Hepatocyte (in vitro differentiated cells): ENCODE measurements around the gene IRF1. TPM values are rescaled to one million over a fixed set of nuclear protein-coding genes. Genes with fewer than 3 reads are reported as not detected.

Source experiments
- DNase-seq: peaks from one replicate; pipeline ENCODE4 v3.0.0-alpha.2; 2016; ENCODE audit warnings: low spot score
- H2AFZ ChIP-seq: fragments of 200-600 bp; sonication (generic); 2 replicates; pipeline ENCODE4 v1.6.0; 2016; ENCODE audit warnings: antibody characterized with exemption, mild to moderate bottlenecking
- H3K27ac ChIP-seq: fragments of 200-600 bp; sonication (generic); 2 replicates; pipeline ENCODE4 v1.5.1; 2016; ENCODE audit warnings: mild to moderate bottlenecking
- H3K27me3 ChIP-seq: fragments of 200-600 bp; sonication (generic); 2 replicates; pipeline ENCODE4 v1.6.1; 2016
- H3K36me3 ChIP-seq: fragments of 200-600 bp; sonication (generic); replicated peaks from 2 replicates; pipeline ENCODE4 v1.5.1; 2016; ENCODE audit warnings: low read depth; ENCODE audit not compliant: insufficient read depth
- H3K4me1 ChIP-seq: fragments of 200-600 bp; sonication (generic); 2 replicates; pipeline ENCODE4 v1.5.1; 2016; ENCODE audit warnings: mild to moderate bottlenecking, moderate library complexity; ENCODE audit not compliant: insufficient read depth
- H3K4me2 ChIP-seq: fragments of 200-600 bp; sonication (generic); 2 replicates; pipeline ENCODE4 v1.6.0; 2016
- H3K4me3 ChIP-seq: fragments of 200-600 bp; sonication (generic); 2 replicates; pipeline ENCODE4 v1.5.1; 2016; ENCODE audit warnings: mild to moderate bottlenecking
- H3K79me2 ChIP-seq: fragments of 200-600 bp; sonication (generic); 2 replicates; pipeline ENCODE4 v1.6.0; 2017; ENCODE audit warnings: mild to moderate bottlenecking
- H3K9me2 ChIP-seq: fragments of 200-600 bp; sonication (generic); replicated peaks from 2 replicates; pipeline ENCODE4 v1.6.0; 2017; ENCODE audit warnings: mild to moderate bottlenecking; ENCODE audit not compliant: insufficient read depth
- H3K9me3 ChIP-seq: fragments of 200-600 bp; sonication (generic); 2 replicates; pipeline ENCODE4 v1.5.1; 2016; ENCODE audit warnings: low read depth, mild to moderate bottlenecking
- H4K20me1 ChIP-seq: fragments of 200-600 bp; sonication (generic); 2 replicates; pipeline ENCODE4 v1.6.0; 2016; ENCODE audit warnings: mild to moderate bottlenecking; ENCODE audit not compliant: insufficient read depth, poor library complexity, severe bottlenecking
- EZH2 ChIP-seq: fragments of 200-600 bp; sonication (generic); IDR thresholded peaks from 2 replicates; pipeline ENCODE4 v1.6.1; 2016; ENCODE audit warnings: antibody characterized with exemption, mild to moderate bottlenecking, borderline replicate concordance
- EZH2phosphoT487 ChIP-seq: fragments of 200-600 bp; sonication (generic); IDR thresholded peaks from one replicate; pipeline ENCODE4 v1.6.1; 2018; ENCODE audit warnings: antibody characterized with exemption, mild to moderate bottlenecking, low read depth, moderate library complexity; ENCODE audit not compliant: unreplicated experiment, severe bottlenecking
- WGBS: methylation state at CpG from one replicate; pipeline ENCODE4 v1.1.6; 2016; ENCODE audit warnings: low lambda C conversion rate; ENCODE audit errors: missing lambda C conversion rate; 5-methylcytosine and 5-hydroxymethylcytosine counted together
- polyA plus RNA-seq: library from polyadenylated mRNA; unstranded; fragments of >200 nt; fragmentation: Nextera tagmentation; extraction: Ambion mirVana; gene quantifications from 2 replicates; pipeline ENCODE4 v1.2.1, GENCODE V29; 2016
- total RNA-seq: library from RNA; depleted of rRNA; stranded (reverse); fragments of >200 nt; gene quantifications from 2 replicates; pipeline ENCODE4 v1.2.3, GENCODE V29; 2014
- TF ChIP-seq, protein P1 (sequence below): fragments of 200-600 bp; sonication (generic); IDR thresholded peaks from 2 replicates; pipeline ENCODE4 v1.5.1; 2016; ENCODE audit warnings: antibody characterized with exemption, mild to moderate bottlenecking; ENCODE audit not compliant: poor library complexity

Gene IRF1
- total and polyA plus RNA-seq, 2 experiments from 2014 or later, result 30.9 to 35.8 TPM

DNA sequence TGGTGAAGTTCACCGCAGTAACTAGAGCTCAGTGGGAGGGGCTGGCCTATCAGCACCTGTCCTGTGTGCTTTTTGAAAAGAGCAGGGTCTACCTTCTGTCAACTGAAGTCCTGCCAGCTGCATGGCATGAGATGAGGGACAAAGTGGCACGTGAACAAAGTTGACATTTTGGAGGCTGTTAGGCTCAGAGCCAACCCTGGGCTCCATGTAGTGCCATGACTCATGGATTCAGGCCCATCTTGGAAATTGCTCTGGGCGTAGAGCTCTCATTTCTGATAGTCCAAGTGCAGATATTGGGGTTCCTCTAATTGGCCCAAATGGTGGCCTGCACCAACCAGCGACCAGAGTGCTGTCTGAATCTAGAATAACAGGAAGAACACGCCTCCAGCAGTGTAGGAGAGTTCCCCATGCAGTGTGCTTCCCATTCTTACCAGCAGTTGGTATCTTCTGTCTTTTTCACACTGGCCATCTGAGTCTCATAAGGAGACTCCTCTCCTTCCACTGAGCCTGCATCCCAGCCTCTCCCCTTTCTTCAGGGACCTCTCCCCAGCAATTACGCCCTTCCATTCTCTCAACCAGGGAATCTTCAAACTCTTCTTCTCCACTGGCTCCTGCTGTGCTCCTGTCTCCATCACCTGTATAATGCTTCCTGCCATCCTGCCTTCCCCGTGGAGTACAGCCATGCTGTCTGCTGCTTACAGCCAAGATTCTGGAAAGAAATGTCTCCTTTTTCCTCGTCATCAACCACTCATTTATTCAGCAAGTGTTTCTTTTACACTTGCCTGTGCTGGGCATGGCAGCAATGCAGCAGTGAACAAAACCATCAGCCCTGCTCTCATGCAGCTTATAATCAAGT is 30.4 kb downstream of the IRF1 start:
- no peak overlapping the region for H3K27ac ChIP-seq
- no peaks in the 10 kb centered on the region for H4K20me1 ChIP-seq
- no peak overlapping the region for H3K4me2 ChIP-seq
- WGBS, result 87% methylated on average over 8 of the region's 8 CpGs
- no peak for TF ChIP-seq EZH2phosphoT487
- no peak for TF ChIP-seq EZH2
- TF ChIP-seq, protein P1, sequence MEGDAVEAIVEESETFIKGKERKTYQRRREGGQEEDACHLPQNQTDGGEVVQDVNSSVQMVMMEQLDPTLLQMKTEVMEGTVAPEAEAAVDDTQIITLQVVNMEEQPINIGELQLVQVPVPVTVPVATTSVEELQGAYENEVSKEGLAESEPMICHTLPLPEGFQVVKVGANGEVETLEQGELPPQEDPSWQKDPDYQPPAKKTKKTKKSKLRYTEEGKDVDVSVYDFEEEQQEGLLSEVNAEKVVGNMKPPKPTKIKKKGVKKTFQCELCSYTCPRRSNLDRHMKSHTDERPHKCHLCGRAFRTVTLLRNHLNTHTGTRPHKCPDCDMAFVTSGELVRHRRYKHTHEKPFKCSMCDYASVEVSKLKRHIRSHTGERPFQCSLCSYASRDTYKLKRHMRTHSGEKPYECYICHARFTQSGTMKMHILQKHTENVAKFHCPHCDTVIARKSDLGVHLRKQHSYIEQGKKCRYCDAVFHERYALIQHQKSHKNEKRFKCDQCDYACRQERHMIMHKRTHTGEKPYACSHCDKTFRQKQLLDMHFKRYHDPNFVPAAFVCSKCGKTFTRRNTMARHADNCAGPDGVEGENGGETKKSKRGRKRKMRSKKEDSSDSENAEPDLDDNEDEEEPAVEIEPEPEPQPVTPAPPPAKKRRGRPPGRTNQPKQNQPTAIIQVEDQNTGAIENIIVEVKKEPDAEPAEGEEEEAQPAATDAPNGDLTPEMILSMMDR, result no peak
- H3K9me2 ChIP-seq, result no peaks in the 10 kb centered on the region
- H3K27me3 ChIP-seq, result no peaks in the 10 kb centered on the region
- DNase-seq, result no peak
- H3K4me1 ChIP-seq, result peaks cover 49% of the 10 kb centered on the region
- no peak overlapping the region for H3K4me3 ChIP-seq
- no peak overlapping the region for H2AFZ ChIP-seq
- no peaks in the 10 kb centered on the region for H3K9me3 ChIP-seq
- no peaks in the 10 kb centered on the region for H3K36me3 ChIP-seq
- H3K79me2 ChIP-seq, result no peaks in the 10 kb centered on the region

GRCh38 chr5:132459031-132459982 is 31.3 kb downstream of the IRF1 start:
- TF ChIP-seq EZH2phosphoT487, result no peak
- TF ChIP-seq, protein P1, result no peak
- no peak for TF ChIP-seq EZH2
- H3K4me2 ChIP-seq, result no peak overlapping the region
- H3K79me2 ChIP-seq, result no peaks in the 10 kb centered on the region
- H4K20me1 ChIP-seq, result no peaks in the 10 kb centered on the region
- H3K27ac ChIP-seq, result peak overlapping the region; percentile 77
- H3K9me2 ChIP-seq, result no peaks in the 10 kb centered on the region
- DNase-seq, result no peak
- WGBS, result 93% methylated on average over 12 of the region's 12 CpGs
- H3K4me1 ChIP-seq, result peaks cover 41% of the 10 kb centered on the region
- no peaks in the 10 kb centered on the region for H3K27me3 ChIP-seq
- H2AFZ ChIP-seq, result no peak overlapping the region
- no peak overlapping the region for H3K4me3 ChIP-seq
- no peaks in the 10 kb centered on the region for H3K9me3 ChIP-seq
- no peaks in the 10 kb centered on the region for H3K36me3 ChIP-seq

GRCh38 chr5:132458651-132459030 is 31.9 kb downstream of the IRF1 start:
- H3K4me2 ChIP-seq, result no peak overlapping the region
- TF ChIP-seq, protein P1, result no peak
- TF ChIP-seq EZH2phosphoT487 (no peak), EZH2 (no peak)
- no peak overlapping the region for H3K4me3 ChIP-seq
- 90% methylated on average over 1 of the region's 1 CpG for WGBS
- H2AFZ ChIP-seq, result no peak overlapping the region
- no peaks in the 10 kb centered on the region for H3K79me2 ChIP-seq
- no peaks in the 10 kb centered on the region for H4K20me1 ChIP-seq
- DNase-seq, result no peak
- peaks cover 35% of the 10 kb centered on the region for H3K4me1 ChIP-seq
- no peaks in the 10 kb centered on the region for H3K27me3 ChIP-seq
- H3K27ac ChIP-seq, result peak overlapping the region; percentile 77
- no peaks in the 10 kb centered on the region for H3K9me2 ChIP-seq
- no peaks in the 10 kb centered on the region for H3K36me3 ChIP-seq
- H3K9me3 ChIP-seq, result no peaks in the 10 kb centered on the region
